Colonic mucosa (tissue), 4 donors: ENCODE measurements around the gene BOLL. TPM values are rescaled to one million over a fixed set of nuclear protein-coding genes. Genes with fewer than 3 reads are reported as not detected.
"Not testable (repeated sequence)": the region's sequence is repeated elsewhere in the genome, so short reads cannot be mapped to it uniquely, and the experiment has no call there.

Source experiments
- DNase-seq: peaks from one replicate; pipeline ENCODE4 v3.0.0-alpha.2; 2020
- H3K27ac ChIP-seq: fragments of 200-600 bp; one replicate; pipeline ENCODE4 v1.8.0; 2021
- H3K27me3 ChIP-seq: fragments of 200-600 bp; one replicate; pipeline ENCODE4 v1.8.0; 2021
- H3K36me3 ChIP-seq: fragments of 200-600 bp; one replicate; pipeline ENCODE4 v1.8.0; 2021
- H3K4me1 ChIP-seq: fragments of 200-600 bp; one replicate; pipeline ENCODE4 v1.8.0; 2021; ENCODE audit warnings: mild to moderate bottlenecking
- H3K4me3 ChIP-seq: fragments of 200-600 bp; one replicate; pipeline ENCODE4 v1.8.0; 2021
- H3K9ac ChIP-seq, 2 donors: one replicate each; pipeline ENCODE4 v1.7.0; 2013; ENCODE audit warnings: control low read depth in 2 of 2, low read depth in 2 of 2, low read length in 2 of 2
- H3K9me3 ChIP-seq: fragments of 200-600 bp; one replicate; pipeline ENCODE4 v1.8.0; 2021
- intact Hi-C: fragments of 100-400 bp; cut with DNase I; formaldehyde crosslinking; loops from one replicate; pipeline ENCODE4 v1.14.1; 2022
- total RNA-seq, 2 donors: library from RNA; stranded (reverse); fragmentation: NEBNext Ultra II Directional in 1 of 2; extraction: Animal tissue kit (Norgen Biotek cat#: 25700) in 1 of 2; gene quantifications; one replicate each; pipeline ENCODE4 v1.2.1, GENCODE V29; 2021
- TF ChIP-seq, protein P1 (sequence below): fragments of 200-600 bp; IDR thresholded peaks from one replicate; pipeline ENCODE4 v1.8.0; 2022; ENCODE audit warnings: antibody characterized with exemption, mild to moderate bottlenecking
- donor health status: healthy.
- donor health status: DM: no; HTN: no; CAD: no.
- donor health status: DM: no; HTN: no; CAD: no.

The BOLL gene
- total RNA-seq, 2 donors from 2014 or later = not detected

GRCh38 chr2:197717863-197718262, 67.3 kb downstream of the BOLL start:
- Histone ChIP-seq H3K4me3 (no peak overlapping the region), H3K9me3 (no peaks in the 10 kb centered on the region), H3K27me3 (no peaks in the 10 kb centered on the region), H3K9ac (no peak overlapping the region), H3K4me1 (no peaks in the 10 kb centered on the region), H3K27ac (no peak overlapping the region), H3K36me3 (no peaks in the 10 kb centered on the region)
- TF ChIP-seq, protein P1, sequence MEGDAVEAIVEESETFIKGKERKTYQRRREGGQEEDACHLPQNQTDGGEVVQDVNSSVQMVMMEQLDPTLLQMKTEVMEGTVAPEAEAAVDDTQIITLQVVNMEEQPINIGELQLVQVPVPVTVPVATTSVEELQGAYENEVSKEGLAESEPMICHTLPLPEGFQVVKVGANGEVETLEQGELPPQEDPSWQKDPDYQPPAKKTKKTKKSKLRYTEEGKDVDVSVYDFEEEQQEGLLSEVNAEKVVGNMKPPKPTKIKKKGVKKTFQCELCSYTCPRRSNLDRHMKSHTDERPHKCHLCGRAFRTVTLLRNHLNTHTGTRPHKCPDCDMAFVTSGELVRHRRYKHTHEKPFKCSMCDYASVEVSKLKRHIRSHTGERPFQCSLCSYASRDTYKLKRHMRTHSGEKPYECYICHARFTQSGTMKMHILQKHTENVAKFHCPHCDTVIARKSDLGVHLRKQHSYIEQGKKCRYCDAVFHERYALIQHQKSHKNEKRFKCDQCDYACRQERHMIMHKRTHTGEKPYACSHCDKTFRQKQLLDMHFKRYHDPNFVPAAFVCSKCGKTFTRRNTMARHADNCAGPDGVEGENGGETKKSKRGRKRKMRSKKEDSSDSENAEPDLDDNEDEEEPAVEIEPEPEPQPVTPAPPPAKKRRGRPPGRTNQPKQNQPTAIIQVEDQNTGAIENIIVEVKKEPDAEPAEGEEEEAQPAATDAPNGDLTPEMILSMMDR = no peak
- no peak for DNase-seq
- intact Hi-C loops = no loop called here

- H3K36me3 ChIP-seq = no peaks in the 10 kb centered on the region
- TF ChIP-seq, protein P1 = no peak
These were observed 71.8 kb downstream of the BOLL start for GRCh38 chr2:197713271-197713670.

GRCh38 chr2:197711578-197711977, 73.5 kb downstream of the BOLL start:
- Histone ChIP-seq H3K9ac (no peak overlapping the region), H3K9me3 (no peaks in the 10 kb centered on the region), H3K27ac (no peak overlapping the region), H3K4me3 (no peak overlapping the region), H3K4me1 (peaks cover 5% of the 10 kb centered on the region), H3K27me3 (no peaks in the 10 kb centered on the region), H3K36me3 (no peaks in the 10 kb centered on the region)
- intact Hi-C loops = no loop called here
- TF ChIP-seq, protein P1 = no peak
- DNase-seq = no peak

More at GRCh38 chr2:197713271-197713670, 71.8 kb downstream of the BOLL start:
- H3K4me3 ChIP-seq = no peak overlapping the region
- H3K27me3 ChIP-seq = no peaks in the 10 kb centered on the region
- H3K9me3 ChIP-seq = no peaks in the 10 kb centered on the region
- H3K4me1 ChIP-seq = no peaks in the 10 kb centered on the region
- DNase-seq = no peak
- H3K27ac ChIP-seq = no peak overlapping the region
- H3K9ac ChIP-seq = no peak overlapping the region
- intact Hi-C loops = no loop called here

GRCh38 chr2:197710424-197711042, 74.6 kb downstream of the BOLL start:
- H3K9me3 ChIP-seq = no peaks in the 10 kb centered on the region
- TF ChIP-seq, protein P1 = no peak
- H3K27me3 ChIP-seq = no peaks in the 10 kb centered on the region
- H3K36me3 ChIP-seq = no peaks in the 10 kb centered on the region
- no peak overlapping the region for H3K4me3 ChIP-seq
- no peak overlapping the region for H3K27ac ChIP-seq
- no peak overlapping the region for H3K9ac ChIP-seq
- H3K4me1 ChIP-seq = peaks cover 5% of the 10 kb centered on the region
- DNase-seq = no peak
- intact Hi-C loops = no loop called here

GRCh38 chr2:197709140-197709539, 76.0 kb downstream of the BOLL start:
- H3K4me3 ChIP-seq, H3K9me3 ChIP-seq, H3K9ac ChIP-seq, H3K4me1 ChIP-seq, DNase-seq, H3K27me3 ChIP-seq, H3K27ac ChIP-seq, H3K36me3 ChIP-seq: not testable (repeated sequence)
- intact Hi-C loops = loop anchor here (5.0 to 10.0 kb wide), 2 partner anchors 68 to 194 kb away; partner anchors contain the start of gene MOB4

GRCh38 chr2:197708331-197708730, 76.8 kb downstream of the BOLL start:
- H3K27me3 ChIP-seq = no peaks in the 10 kb centered on the region
- H3K9me3 ChIP-seq = no peaks in the 10 kb centered on the region
- no peaks in the 10 kb centered on the region for H3K36me3 ChIP-seq
- intact Hi-C loops = loop anchor here (5.0 to 10.0 kb wide), 2 partner anchors 69 to 194 kb away; partner anchors contain the start of gene MOB4
- H3K4me1 ChIP-seq = peaks cover 5% of the 10 kb centered on the region
- no peak overlapping the region for H3K4me3 ChIP-seq
- H3K9ac ChIP-seq = peak overlapping the region in 1 of 2 donors; percentile 9
- no peak for DNase-seq
- TF ChIP-seq, protein P1 = no peak
- H3K27ac ChIP-seq = no peak overlapping the region
